GM12865 (cell line): ENCODE data around the gene TENM3.

Source experiments
- DNase-seq: peaks from one replicate; pipeline ENCODE4 v3.0.0; 2010; ENCODE audit warnings: low read depth
- H3K4me3 ChIP-seq: 2 replicates; pipeline ENCODE4 v1.5.1; 2011; ENCODE audit warnings: mild to moderate bottlenecking, low read depth, low read length, control low read depth
- TF ChIP-seq, protein P1 (sequence below): IDR thresholded peaks from 2 replicates; pipeline ENCODE4 v1.5.1; 2011; ENCODE audit warnings: low read length, control low read depth, low read depth, inconsistent platforms; ENCODE audit not compliant: insufficient read depth; ENCODE audit errors: missing control alignments

Gene TENM3

DNA sequence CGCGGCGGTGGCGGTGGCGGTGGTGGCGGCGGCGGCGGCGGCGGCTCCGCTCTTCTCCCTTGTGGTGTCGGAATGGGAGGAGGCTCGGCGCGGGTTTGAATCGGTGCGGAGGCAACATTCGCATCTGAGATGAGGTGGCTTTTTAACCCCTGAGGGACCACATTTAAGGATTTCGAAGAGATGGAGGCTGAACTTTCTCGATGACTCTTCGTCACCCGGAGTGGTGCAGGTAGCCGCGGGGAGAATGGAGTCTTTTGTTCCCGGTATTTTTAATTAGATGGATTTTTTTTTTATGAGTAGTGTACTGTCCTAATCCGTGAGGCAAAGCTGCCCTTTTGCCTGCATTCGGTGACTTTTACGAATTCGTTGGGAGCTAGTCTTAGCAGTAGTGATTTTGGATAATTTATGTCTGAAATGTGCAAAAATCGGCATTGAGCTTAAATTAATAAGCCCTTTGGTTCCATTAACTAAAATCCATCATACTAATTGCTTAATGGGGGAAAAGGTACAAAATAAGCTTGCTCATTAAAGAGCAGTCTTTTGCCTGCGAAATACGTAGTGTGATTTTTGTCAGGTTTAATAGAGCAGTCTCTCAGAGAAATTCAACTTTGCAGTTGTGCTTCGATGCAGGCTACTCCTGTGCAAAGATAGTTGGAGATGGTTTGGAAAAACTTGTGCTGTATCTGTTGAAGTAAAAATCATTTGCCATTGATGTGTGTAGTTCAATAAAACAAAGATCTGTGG is 206.2 kb downstream of the TENM3 start:
- TF ChIP-seq, protein P1, sequence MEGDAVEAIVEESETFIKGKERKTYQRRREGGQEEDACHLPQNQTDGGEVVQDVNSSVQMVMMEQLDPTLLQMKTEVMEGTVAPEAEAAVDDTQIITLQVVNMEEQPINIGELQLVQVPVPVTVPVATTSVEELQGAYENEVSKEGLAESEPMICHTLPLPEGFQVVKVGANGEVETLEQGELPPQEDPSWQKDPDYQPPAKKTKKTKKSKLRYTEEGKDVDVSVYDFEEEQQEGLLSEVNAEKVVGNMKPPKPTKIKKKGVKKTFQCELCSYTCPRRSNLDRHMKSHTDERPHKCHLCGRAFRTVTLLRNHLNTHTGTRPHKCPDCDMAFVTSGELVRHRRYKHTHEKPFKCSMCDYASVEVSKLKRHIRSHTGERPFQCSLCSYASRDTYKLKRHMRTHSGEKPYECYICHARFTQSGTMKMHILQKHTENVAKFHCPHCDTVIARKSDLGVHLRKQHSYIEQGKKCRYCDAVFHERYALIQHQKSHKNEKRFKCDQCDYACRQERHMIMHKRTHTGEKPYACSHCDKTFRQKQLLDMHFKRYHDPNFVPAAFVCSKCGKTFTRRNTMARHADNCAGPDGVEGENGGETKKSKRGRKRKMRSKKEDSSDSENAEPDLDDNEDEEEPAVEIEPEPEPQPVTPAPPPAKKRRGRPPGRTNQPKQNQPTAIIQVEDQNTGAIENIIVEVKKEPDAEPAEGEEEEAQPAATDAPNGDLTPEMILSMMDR, result no peak
- no peak for DNase-seq
- H3K4me3 ChIP-seq, result no peak overlapping the region

DNA sequence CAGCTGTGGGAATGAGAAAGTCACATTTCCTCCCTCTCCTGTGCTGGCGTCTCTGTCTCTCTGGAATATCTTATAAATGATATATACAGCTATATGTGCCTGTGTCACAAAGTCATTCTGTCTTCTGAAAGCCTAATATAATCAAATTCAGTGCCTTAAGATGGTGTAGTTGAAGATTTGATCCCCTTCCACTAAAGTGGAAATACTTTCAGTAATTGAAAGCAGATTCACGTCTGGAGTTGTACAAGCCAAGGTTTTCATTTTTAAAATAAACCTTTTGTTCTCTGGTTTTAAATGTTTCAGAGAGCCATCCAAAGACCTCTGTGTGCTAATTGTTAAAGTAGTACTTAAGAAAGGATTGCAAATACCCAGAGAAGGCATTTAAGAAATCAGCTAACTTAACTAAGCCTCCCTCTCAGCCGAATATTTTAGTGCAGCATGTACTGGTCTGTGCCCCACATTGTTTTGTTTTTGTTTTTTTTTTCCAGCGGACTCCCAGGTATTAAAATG is 206.8 kb downstream of the TENM3 start:
- TF ChIP-seq, protein P1, result no peak
- DNase-seq, result no peak
- no peak overlapping the region for H3K4me3 ChIP-seq

- TF ChIP-seq, protein P1, result no peak
- H3K4me3 ChIP-seq, result no peak overlapping the region
- no peak for DNase-seq
These were observed 208.2 kb downstream of the TENM3 start for GRCh38 chr4:182451441-182451840.

- no peak overlapping the region for H3K4me3 ChIP-seq
- TF ChIP-seq, protein P1, result no peak
- no peak for DNase-seq
These were observed 210.6 kb downstream of the TENM3 start for GRCh38 chr4:182453830-182454229.

- TF ChIP-seq, protein P1, result no peak
- no peak overlapping the region for H3K4me3 ChIP-seq
- no peak for DNase-seq
These were observed 211.3 kb downstream of the TENM3 start for GRCh38 chr4:182454440-182455013.

GRCh38 chr4:182465114-182465513 is 221.9 kb downstream of the TENM3 start:
- TF ChIP-seq, protein P1, result no peak
- H3K4me3 ChIP-seq, result no peak overlapping the region
- no peak for DNase-seq
